HG03045 (cell line): ENCODE results near the gene MIA2.
"Not testable (repeated sequence)": the region's sequence is repeated elsewhere in the genome, so short reads cannot be mapped to it uniquely, and the experiment has no call there.

Experiments used
- ATAC-seq: cut with Tn5 transposase; IDR thresholded peaks from one replicate; pipeline ENCODE4 v1.9.1; 2021; ENCODE audit warnings: mild to moderate bottlenecking, moderate library complexity; ENCODE audit not compliant: unreplicated experiment

The MIA2 gene, protein sequence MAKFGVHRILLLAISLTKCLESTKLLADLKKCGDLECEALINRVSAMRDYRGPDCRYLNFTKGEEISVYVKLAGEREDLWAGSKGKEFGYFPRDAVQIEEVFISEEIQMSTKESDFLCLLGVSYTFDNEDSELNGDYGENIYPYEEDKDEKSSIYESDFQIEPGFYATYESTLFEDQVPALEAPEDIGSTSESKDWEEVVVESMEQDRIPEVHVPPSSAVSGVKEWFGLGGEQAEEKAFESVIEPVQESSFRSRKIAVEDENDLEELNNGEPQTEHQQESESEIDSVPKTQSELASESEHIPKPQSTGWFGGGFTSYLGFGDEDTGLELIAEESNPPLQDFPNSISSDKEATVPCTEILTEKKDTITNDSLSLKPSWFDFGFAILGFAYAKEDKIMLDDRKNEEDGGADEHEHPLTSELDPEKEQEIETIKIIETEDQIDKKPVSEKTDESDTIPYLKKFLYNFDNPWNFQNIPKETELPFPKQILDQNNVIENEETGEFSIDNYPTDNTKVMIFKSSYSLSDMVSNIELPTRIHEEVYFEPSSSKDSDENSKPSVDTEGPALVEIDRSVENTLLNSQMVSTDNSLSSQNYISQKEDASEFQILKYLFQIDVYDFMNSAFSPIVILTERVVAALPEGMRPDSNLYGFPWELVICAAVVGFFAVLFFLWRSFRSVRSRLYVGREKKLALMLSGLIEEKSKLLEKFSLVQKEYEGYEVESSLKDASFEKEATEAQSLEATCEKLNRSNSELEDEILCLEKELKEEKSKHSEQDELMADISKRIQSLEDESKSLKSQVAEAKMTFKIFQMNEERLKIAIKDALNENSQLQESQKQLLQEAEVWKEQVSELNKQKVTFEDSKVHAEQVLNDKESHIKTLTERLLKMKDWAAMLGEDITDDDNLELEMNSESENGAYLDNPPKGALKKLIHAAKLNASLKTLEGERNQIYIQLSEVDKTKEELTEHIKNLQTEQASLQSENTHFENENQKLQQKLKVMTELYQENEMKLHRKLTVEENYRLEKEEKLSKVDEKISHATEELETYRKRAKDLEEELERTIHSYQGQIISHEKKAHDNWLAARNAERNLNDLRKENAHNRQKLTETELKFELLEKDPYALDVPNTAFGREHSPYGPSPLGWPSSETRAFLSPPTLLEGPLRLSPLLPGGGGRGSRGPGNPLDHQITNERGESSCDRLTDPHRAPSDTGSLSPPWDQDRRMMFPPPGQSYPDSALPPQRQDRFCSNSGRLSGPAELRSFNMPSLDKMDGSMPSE (N-terminal part only)

DNA sequence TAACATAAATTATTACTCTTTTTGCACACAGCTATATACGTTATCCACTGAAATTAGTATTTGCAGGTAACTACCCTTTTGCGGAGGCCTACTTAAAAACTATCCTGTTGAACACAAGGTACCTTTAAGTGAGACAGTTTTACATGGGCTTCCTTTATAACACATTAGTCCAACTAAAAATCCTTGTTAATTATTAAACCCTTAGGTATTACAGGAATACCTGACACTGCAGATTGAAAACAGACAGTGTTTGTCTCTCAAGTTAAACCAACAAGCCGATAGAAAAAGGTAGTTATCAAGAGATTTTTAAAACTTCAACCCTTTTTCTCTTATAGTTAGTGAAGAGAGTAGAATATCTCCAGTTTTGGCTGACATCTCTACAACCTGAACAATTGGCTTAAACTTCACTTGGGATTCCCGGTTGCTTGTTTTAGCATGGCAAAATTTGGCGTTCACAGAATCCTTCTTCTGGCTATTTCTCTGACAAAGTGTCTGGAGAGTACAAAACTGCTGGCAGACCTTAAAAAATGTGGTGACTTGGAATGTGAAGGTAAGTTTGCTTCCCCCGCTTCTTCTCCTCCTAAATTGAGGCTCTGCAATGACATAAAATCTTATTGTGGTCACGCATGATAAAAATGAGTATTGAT lies at the start of gene MIA2:
MIA2 (plus strand) TSS at position 236 of the 647 bp plus-strand sequence; CDS start at position 436, 200 bp downstream.
- ATAC-seq = no peak

- ATAC-seq = no peak
Measured at GRCh38 chr14:39184628-39185255, 49.0 kb upstream of the MIA2 start.

DNA sequence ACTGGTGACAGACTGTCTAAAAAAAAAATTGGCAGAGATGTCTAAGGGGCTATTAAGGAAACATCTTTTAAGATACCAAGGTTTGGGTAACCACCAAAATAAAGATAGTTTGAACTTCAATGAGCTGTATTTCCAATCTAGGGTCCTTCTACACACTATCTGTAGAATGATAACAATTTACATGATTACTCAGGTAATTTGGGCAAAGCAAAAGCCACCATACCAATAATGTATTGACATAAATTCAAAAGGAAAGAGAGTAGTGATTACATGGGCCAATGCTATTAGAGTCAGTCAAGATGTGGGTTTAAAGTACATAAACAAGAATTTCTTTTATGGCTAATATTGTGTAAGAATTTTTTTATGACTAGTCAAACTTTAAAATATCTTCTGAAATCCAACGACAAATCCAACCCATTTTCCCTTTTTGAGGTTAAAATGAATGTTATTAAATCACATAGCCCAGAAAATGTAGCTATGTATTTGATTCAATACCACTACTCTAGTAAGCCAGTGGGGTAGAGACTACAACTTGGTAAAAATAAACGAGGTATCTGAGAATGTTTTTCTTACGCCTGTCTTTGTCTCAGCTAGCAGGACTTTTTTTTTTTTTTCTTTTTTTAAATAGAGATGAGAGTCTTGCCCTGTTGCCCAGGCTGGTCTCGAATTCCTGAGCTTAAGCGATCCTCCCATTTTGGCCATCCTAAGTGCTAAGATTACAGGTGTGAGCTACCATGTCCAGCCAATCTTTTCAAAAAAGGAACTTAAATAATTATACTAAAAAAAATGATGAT lies 48.3 kb upstream of the MIA2 start:
- no peak for ATAC-seq

GRCh38 chr14:39186941-39187525 lies 46.7 kb upstream of the MIA2 start:
- no peak for ATAC-seq

DNA sequence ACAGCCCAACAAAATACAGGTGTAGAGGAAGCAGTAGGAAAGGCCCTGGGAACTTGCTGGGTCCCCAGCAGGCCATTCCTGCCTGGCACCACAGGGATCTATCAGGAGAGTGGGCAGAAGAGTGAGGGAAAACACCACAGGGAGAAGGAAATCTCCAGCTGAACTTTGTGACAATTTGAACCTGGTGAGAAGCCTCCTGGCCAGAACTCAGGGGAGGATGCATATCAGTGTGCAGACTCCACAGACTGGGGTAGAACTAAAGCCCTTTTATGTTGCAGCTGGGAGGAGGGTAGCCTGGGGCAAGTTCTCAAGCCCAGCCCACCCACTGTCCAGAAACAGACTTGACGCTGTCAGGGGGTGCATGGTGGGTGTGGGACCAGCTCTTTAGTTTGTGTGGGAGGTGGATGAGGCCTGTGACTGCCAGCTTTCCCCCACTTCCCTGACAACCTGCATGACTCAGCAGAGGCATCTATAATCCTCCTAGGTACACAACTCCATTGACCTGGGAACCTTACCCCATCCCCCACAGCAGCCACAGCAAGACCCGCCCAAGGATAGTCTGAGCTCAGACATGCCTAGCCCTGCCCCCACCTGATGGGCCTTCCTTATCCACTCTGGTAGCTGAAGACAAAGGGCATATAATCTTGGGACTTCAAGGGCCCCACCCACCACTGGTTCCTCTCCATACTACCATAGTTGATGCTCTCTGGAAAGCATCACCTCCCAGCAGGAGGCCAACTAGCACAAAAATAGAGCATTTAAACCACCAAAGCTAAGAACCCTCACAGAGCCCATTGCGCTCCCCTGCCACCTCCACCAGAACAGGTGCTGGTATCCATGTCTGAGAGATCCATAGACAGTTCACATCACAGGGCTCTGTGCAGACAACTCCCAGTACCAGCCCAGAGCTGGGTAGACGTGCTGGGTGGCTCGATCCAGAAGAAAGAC lies 29.8 kb upstream of the MIA2 start:
- no peak for ATAC-seq

- not testable (repeated sequence) for ATAC-seq
Measured at GRCh38 chr14:39207430-39207829, 26.3 kb upstream of the MIA2 start.

- no peak for ATAC-seq
Measured at GRCh38 chr14:39211109-39211741, 22.5 kb upstream of the MIA2 start.

GRCh38 chr14:39212034-39212433 lies 21.7 kb upstream of the MIA2 start:
- no peak for ATAC-seq

DNA sequence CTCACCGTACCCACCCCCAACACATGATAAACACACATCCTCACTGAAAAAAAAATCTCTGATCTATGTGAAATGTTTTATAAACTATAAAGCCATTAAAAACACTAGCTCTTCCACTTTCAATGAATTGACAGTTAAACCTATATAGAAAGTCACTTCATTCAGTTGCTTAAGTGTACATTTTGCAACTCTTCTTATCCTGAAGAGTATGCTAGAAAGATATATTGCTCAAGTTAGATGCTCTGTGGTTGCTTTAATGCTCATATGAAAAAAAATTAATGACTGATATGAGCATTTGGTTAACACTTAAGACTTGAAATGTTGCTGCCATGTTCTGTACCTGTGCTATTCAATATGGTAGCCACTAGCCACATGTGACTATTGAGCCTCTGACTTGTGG lies 21.0 kb upstream of the MIA2 start:
- no peak for ATAC-seq

DNA sequence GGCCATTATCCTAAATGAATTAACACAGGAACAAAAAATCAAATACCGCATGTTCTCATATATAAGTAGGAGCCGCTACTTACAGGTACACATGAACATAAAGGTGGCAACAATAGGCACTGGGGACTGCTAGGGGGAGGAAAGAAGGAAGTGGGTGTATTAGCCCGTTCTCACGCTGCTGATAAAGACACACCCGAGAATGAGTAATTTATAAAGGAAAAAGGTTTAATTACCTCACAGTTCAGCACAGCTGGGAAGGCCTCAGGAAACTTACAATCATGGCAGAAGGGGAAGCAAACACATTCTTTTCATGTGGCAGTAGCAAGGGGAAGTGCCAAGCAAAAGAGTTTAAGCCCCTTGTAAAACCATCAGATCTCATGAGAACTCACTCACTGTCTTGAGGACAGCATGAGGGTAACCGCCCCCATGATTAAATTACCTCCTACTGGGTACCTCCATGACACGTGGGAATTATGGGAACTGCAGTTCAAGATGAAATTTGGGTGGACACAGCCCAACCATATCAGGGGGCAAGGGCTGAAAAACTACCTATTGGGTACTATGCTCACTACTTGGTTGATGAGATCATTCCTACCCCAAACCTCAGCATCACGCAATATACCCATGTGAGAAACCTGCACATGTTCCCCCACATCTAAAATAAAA lies 16.4 kb upstream of the MIA2 start:
- no peak for ATAC-seq

DNA sequence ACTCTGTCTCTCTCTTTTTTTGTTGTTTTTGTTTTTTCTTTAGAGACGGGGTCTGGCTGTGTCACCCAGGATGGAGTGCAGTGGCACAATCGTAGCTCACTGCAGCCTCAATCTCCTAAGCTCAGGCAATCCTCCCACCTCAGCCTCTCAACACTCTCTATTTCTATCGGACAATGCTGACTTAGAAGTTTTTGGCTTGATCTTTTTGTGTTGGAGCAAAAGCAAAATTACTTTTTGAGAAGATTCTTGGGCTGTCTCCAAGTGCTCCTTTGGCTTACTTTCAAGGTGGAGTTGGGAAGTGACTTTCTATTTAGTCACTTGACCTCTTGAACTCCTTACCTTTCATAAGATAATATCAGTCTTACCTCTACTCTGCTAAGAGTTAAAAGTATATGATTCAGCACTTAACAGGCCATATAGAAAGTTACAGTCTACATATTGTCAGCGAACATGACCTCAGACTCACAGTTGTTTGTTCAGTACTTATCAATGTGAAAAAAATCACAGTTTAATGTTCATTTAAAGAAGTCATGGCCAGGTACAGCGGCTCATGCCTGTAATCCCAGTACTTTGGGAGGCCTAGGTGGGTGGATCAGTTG lies 15.4 kb upstream of the MIA2 start:
- ATAC-seq = no peak

DNA sequence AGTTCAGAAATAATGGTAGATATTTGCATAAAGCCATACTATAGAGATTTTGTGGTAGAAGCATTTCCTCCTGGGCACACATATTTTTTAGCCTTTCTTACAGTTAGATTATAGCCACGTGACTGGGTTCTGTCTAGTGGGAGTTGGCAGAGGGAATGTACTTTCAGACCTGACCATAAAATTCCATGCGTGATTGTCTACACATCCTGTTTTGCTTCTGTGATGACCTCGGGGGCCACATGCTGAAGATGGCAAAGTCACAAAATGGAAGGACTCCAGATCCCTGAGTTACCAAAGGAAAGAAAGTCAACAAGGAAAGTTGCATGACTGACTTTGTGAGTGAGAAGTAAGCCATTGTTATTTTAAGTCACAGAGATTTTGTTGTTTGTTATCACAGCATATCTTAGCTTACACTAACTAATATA lies 14.6 kb upstream of the MIA2 start:
- no peak for ATAC-seq

DNA sequence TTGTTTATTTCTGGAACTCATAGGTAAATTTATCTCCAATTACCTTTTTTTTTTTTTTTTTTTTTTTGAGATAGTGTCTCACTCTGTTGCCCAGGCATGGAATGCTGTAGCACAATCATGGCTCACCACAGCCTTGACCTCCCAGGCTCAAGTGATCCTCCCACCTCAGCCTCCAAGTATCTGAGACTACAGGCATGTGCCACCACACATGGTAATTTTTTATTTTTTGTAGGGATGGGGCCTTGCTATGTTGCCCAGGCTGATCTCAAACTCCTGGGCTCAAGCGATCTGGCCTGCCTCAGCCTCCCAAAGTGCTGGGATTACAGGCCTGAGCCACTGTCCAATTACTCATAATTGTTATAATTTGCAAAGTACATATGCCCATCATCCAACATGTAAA lies 13.2 kb upstream of the MIA2 start:
- not testable (repeated sequence) for ATAC-seq

DNA sequence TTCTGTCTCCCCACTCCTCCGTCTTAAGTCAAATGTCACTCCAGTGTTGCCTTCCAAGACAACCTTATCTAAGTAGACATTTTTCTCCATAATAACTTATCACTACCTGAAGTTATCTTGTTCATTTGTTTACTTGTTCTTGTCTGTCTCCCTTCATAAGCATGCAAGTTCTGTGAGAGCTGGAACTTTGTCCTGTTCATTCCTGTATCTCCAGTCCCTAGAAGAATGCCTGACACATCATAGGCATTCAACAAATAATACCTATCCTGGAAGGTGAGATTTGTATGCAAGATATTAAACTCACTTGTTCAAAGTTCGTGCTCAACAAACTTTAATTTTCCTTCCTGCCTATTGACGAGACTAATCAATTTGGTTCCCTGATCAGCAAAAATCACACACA lies 5.7 kb upstream of the MIA2 start:
- ATAC-seq = no peak

DNA sequence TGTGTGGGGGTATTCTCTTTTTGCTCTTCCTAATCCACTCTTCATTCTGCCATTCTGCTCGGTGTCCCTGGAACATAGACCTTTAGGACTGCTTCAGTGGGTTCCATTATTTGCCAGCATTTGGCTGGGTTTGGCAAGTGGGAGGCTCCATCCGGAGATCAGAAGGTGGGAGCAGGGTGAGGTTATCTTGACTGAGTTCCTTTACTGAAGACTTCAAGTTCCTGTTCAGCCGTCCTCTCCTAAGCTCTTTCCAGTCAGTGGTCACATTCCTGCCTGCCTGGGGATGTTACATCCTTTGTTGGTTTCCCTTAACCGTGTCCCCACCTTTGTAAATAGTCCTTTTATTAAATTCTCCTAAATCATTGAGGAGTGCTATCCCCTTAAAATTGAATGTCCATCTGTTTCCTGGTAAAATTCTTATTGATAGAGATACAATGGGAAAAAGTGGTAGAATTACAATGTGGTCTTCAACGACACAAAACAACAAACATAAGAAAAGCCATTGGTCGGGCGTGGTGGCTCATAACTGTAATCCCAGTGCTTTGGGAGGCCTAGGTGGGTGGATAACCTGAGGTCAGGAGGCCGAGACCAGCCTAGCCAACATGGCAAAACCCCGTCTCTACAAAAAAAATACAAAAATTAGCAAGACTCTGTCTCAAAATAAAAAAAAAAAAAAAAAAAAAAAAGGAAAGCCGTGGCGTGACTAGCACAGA lies 5.0 kb upstream of the MIA2 start:
- ATAC-seq = no peak

- no peak for ATAC-seq
Measured at GRCh38 chr14:39229222-39229543, 4.5 kb upstream of the MIA2 start.
